Prostate gland (tissue), 2 donors: ENCODE measurements around the gene GLYATL1.

Experiments
- POLR2A ChIP-seq: fragments of 450-650 bp; IDR thresholded peaks from one replicate; pipeline ENCODE4 v1.6.1; 2016; ENCODE audit warnings: antibody characterized with exemption, mild to moderate bottlenecking
- POLR2AphosphoS5 ChIP-seq: sonication (generic); formaldehyde crosslinking; IDR thresholded peaks from one replicate; pipeline ENCODE4 v1.6.1; 2017; ENCODE audit warnings: antibody characterized with exemption
- TF ChIP-seq, protein P1 (sequence below), 4 experiments: fragments of 200-600 bp in 2 of 4; fragments of 450-650 bp in 2 of 4; sonication (generic) in 2 of 4; IDR thresholded peaks; 1 replicate in 3 of 4; 2 replicates in 1 of 4; pipeline ENCODE4 v1.5.1; 2016 to 2019; ENCODE audit warnings: antibody characterized with exemption in 4 of 4, mild to moderate bottlenecking in 2 of 4, moderate library complexity in 2 of 4

DNA sequence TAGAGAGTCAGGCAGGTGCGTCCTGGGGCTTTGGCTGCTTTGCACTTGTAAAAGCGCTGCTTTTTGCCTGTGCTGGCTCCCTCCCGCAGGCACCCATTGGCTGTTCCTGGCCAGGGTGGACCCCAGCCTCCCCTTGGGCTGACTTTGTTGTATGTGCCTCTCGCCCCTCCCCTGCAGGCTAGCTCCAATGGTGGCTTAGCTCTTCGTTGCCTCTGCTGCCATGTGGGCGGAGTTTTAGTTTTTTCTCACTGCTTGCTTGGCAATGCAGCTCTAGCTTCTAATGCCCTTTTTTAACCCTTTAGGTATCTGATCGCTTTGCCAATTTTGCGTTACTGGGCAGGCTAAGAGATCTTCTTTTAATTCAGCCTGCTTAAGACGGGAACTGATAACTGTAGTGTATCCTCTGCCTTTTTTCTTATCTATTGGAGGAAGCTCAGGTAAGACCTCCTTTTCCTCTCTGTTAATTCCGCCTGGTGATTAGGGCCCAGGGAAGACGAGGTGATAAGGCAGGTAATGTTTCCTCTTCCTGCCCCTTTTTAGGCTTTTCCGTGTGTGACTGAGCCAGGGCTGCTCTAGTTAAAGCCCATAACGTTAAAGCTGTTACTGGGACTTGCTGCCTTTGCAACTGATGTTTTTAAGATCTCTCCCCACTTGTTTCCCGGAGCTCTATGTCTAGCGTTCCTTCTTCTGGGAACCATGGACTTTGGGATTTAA is 11.7 kb upstream of the GLYATL1 start:
- TF ChIP-seq, protein P1, sequence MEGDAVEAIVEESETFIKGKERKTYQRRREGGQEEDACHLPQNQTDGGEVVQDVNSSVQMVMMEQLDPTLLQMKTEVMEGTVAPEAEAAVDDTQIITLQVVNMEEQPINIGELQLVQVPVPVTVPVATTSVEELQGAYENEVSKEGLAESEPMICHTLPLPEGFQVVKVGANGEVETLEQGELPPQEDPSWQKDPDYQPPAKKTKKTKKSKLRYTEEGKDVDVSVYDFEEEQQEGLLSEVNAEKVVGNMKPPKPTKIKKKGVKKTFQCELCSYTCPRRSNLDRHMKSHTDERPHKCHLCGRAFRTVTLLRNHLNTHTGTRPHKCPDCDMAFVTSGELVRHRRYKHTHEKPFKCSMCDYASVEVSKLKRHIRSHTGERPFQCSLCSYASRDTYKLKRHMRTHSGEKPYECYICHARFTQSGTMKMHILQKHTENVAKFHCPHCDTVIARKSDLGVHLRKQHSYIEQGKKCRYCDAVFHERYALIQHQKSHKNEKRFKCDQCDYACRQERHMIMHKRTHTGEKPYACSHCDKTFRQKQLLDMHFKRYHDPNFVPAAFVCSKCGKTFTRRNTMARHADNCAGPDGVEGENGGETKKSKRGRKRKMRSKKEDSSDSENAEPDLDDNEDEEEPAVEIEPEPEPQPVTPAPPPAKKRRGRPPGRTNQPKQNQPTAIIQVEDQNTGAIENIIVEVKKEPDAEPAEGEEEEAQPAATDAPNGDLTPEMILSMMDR (IDR thresholded peaks at IDR 0.05) = no peak
- peak; percentile 33 for TF ChIP-seq POLR2AphosphoS5
- no peak for TF ChIP-seq POLR2A
